H9 (cell line): ENCODE measurements around the gene INPP5E. TPM values are rescaled to one million over a fixed set of nuclear protein-coding genes. Genes with fewer than 3 reads are reported as not detected.

Source experiments
- DNase-seq: peaks from one replicate; pipeline ENCODE4 v3.0.0-alpha.2; 2017
- H2AFZ ChIP-seq: one replicate; pipeline ENCODE4 v1.6.1; 2013; ENCODE audit warnings: mild to moderate bottlenecking, low read length, control low read depth, moderate library complexity
- H2AK5ac ChIP-seq: 2 replicates; pipeline ENCODE4 v1.6.1; 2013; ENCODE audit warnings: low read length, control low read depth, mixed read lengths; ENCODE audit not compliant: insufficient read length
- H2BK120ac ChIP-seq: one replicate; pipeline ENCODE4 v1.6.1; 2013; ENCODE audit warnings: low read depth, mild to moderate bottlenecking, low read length, control low read depth, inconsistent platforms; ENCODE audit not compliant: poor library complexity, severe bottlenecking
- H2BK12ac ChIP-seq: 2 replicates; pipeline ENCODE4 v1.6.1; 2013; ENCODE audit warnings: low read length, control low read depth, mixed read lengths, low read depth; ENCODE audit not compliant: insufficient read length
- H2BK15ac ChIP-seq: 2 replicates; pipeline ENCODE4 v1.6.1; 2013; ENCODE audit warnings: low read depth, low read length, control low read depth
- H2BK20ac ChIP-seq: one replicate; pipeline ENCODE4 v1.6.1; 2013; ENCODE audit warnings: low read depth, mild to moderate bottlenecking, low read length, control low read depth, inconsistent platforms; ENCODE audit not compliant: poor library complexity, severe bottlenecking
- H2BK5ac ChIP-seq: 2 replicates; pipeline ENCODE4 v1.6.1; 2013; ENCODE audit warnings: low read length, control low read depth, mixed read lengths; ENCODE audit not compliant: insufficient read length
- H3K14ac ChIP-seq: 2 replicates; pipeline ENCODE4 v1.6.1; 2013; ENCODE audit warnings: low read length, control low read depth; ENCODE audit not compliant: insufficient read depth
- H3K18ac ChIP-seq: 2 replicates; pipeline ENCODE4 v1.6.1; 2013; ENCODE audit warnings: low read depth, mild to moderate bottlenecking, mixed read lengths, low read length, control low read depth; ENCODE audit not compliant: insufficient read length
- H3K23ac ChIP-seq: 2 replicates; pipeline ENCODE4 v1.6.1; 2013; ENCODE audit warnings: low read length, control low read depth, mixed read lengths, low read depth; ENCODE audit not compliant: insufficient read length
- H3K23me2 ChIP-seq: 2 replicates; pipeline ENCODE4 v1.6.1; 2013; ENCODE audit warnings: low read depth, mild to moderate bottlenecking, mixed read lengths, low read length, control low read depth; ENCODE audit not compliant: insufficient read length, poor library complexity, severe bottlenecking
- H3K27ac ChIP-seq: 2 replicates; pipeline ENCODE4 v1.5.1; 2013; ENCODE audit warnings: low read length, control low read depth, mixed read lengths, low read depth; ENCODE audit not compliant: insufficient read length
- H3K27me3 ChIP-seq: 2 replicates; pipeline ENCODE4 v1.6.1; 2013; ENCODE audit warnings: low read length, control low read depth, inconsistent platforms; ENCODE audit not compliant: insufficient read depth
- H3K4ac ChIP-seq: 2 replicates; pipeline ENCODE4 v1.6.1; 2013; ENCODE audit warnings: low read depth, mild to moderate bottlenecking, control low read depth, inconsistent platforms, low read length, moderate library complexity
- H3K4me1 ChIP-seq: 2 replicates; pipeline ENCODE4 v1.6.1; 2013; ENCODE audit warnings: low read length, control low read depth, inconsistent platforms; ENCODE audit not compliant: insufficient read depth
- H3K4me2 ChIP-seq: 2 replicates; pipeline ENCODE4 v1.6.1; 2013; ENCODE audit warnings: low read length, control low read depth, mixed read lengths; ENCODE audit not compliant: insufficient read length, insufficient read depth
- H3K56ac ChIP-seq: 2 replicates; pipeline ENCODE4 v1.6.1; 2013; ENCODE audit warnings: low read depth, mild to moderate bottlenecking, mixed read lengths, low read length, control low read depth; ENCODE audit not compliant: insufficient read length
- H3K79me1 ChIP-seq: 2 replicates; pipeline ENCODE4 v1.6.1; 2013; ENCODE audit warnings: low read depth, mild to moderate bottlenecking, moderate library complexity, low read length, control low read depth, inconsistent platforms; ENCODE audit not compliant: insufficient read depth, poor library complexity, severe bottlenecking
- H3K79me2 ChIP-seq: 2 replicates; pipeline ENCODE4 v1.6.1; 2013; ENCODE audit warnings: low read length, control low read depth, inconsistent platforms; ENCODE audit not compliant: insufficient read depth
- H3K9ac ChIP-seq: 2 replicates; pipeline ENCODE4 v1.6.1; 2013; ENCODE audit warnings: low read length, control low read depth, mixed read lengths; ENCODE audit not compliant: insufficient read length; ENCODE audit errors: extremely low read depth
- H3K9me3 ChIP-seq: one replicate; pipeline ENCODE4 v1.6.1; 2013; ENCODE audit warnings: low read depth, low read length, inconsistent platforms; ENCODE audit not compliant: control insufficient read depth
- H3T11ph ChIP-seq: one replicate; pipeline ENCODE4 v1.6.1; 2013; ENCODE audit warnings: mild to moderate bottlenecking, low read length, control low read depth, inconsistent platforms
- H4K20me1 ChIP-seq: one replicate; pipeline ENCODE4 v1.6.1; 2013; ENCODE audit not compliant: control insufficient read depth, insufficient read length, insufficient read depth
- H4K5ac ChIP-seq: 2 replicates; pipeline ENCODE4 v1.6.1; 2013; ENCODE audit warnings: low read depth, mild to moderate bottlenecking, mixed read lengths, low read length, control low read depth; ENCODE audit not compliant: insufficient read length
- H4K8ac ChIP-seq: replicated peaks from 2 replicates; pipeline ENCODE4 v1.6.1; 2013; ENCODE audit warnings: low read length, control low read depth, mixed read lengths, low read depth; ENCODE audit not compliant: insufficient read length
- H4K91ac ChIP-seq: 2 replicates; pipeline ENCODE4 v1.6.1; 2013; ENCODE audit warnings: low read depth, mild to moderate bottlenecking, moderate library complexity, mixed read lengths, low read length, control low read depth; ENCODE audit not compliant: insufficient read length
- H3K27ac Mint-ChIP-seq, 3 experiments: 2 replicates in 2 of 3; 3 replicates in 1 of 3; pipeline ENCODE4 v1.8.0; 2020 to 2021; ENCODE audit warnings: mixed read lengths in 3 of 3, mild to moderate bottlenecking in 1 of 3, moderate library complexity in 1 of 3
- H3K27me3 Mint-ChIP-seq: 2 replicates; pipeline ENCODE4 v1.8.0; 2021; ENCODE audit warnings: low read depth, mild to moderate bottlenecking, moderate library complexity, mixed read lengths
- H3K36me3 Mint-ChIP-seq, 3 experiments: 2 replicates in 2 of 3; 3 replicates in 1 of 3; pipeline ENCODE4 v1.8.0; 2020 to 2021; ENCODE audit warnings: low read depth in 3 of 3, mixed read lengths in 3 of 3; ENCODE audit not compliant: insufficient read depth in 1 of 3
- H3K4me1 Mint-ChIP-seq, 2 experiments: 2 replicates each; pipeline ENCODE4 v1.8.0; 2020; ENCODE audit warnings: mixed read lengths in 2 of 2
- H3K4me3 Mint-ChIP-seq, 2 experiments: 2 replicates in 1 of 2; 3 replicates in 1 of 2; pipeline ENCODE4 v1.8.0; 2020 to 2021; ENCODE audit warnings: mild to moderate bottlenecking in 2 of 2, mixed read lengths in 2 of 2, moderate library complexity in 1 of 2
- H3K9me3 Mint-ChIP-seq, 2 experiments: 2 replicates in 1 of 2; 3 replicates in 1 of 2; pipeline ENCODE4 v1.8.0; 2020; ENCODE audit warnings: mild to moderate bottlenecking in 2 of 2, mixed read lengths in 2 of 2, moderate library complexity in 1 of 2
- WGBS: extraction: QIAGEN DNeasy Blood & Tissue Kit; methylation state at CpG from one replicate; pipeline ENCODE4 v1.1.7; 2013; ENCODE audit warnings: missing lambda C conversion rate, low lambda C conversion rate, mixed read lengths; ENCODE audit not compliant: insufficient read length; ENCODE audit errors: extremely low coverage; 5-methylcytosine and 5-hydroxymethylcytosine counted together
- total RNA-seq: library from RNA; stranded (reverse); gene quantifications from 2 replicates; pipeline ENCODE4 v1.2.1, GENCODE V29; 2021
- TF ChIP-seq, protein P1 (sequence below): fragments of 200-600 bp; sonication (generic); conservative IDR thresholded peaks from 3 replicates; pipeline ENCODE4 v1.8.0; 2021; ENCODE audit warnings: antibody characterized with exemption, mild to moderate bottlenecking

INPP5E gene
- total RNA-seq, 1 experiment from 2014 or later = 21.0 TPM

DNA sequence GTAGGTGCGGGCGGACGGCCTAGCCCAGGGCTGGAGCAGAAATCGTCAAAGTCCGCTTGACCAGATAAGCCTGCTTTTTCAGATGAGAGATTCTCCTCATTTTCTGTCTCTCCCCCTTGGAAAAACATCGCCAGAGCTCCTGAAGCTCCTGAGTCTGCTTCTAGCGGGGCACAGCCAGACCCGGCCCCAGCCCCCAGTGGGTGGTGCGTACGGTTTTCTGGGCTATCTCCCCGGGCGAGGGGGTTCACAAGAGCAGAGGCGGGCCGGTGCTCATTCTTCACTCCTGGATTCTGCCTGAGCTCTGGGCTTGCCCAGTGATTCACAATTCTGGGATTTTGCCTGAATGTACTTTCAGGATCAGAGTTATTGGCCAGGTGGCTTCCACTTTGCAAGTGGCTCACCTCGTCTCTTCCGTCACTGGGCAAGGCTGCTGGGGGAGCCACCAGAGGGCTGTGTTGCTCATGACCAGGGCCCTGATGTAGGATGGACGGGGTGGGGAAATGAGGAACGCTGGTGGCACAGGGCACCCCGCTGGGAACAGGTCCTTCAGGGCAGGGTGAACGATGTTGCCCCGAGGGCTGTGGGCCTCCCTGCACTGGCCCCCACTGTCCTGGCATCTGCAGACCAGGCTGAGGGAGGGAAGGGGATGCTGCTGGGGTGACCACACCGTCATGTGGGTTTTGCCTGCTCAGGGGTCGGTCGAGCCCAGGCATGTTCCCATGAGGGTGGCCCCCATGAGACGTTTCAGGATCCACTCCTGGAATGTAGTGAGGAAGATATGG is 36.9 kb upstream of the INPP5E start:
- Histone ChIP-seq H2BK15ac (no peak overlapping the region), H3K18ac (no peak overlapping the region), H3K4me2 (no peak overlapping the region), H4K91ac (no peak overlapping the region), H3K23me2 (no peaks in the 10 kb centered on the region), H3K4me1 (peaks cover 2% of the 10 kb centered on the region; the same call in 1 of the 2 replicates), H2AK5ac (no peak overlapping the region), H3K9ac (no peak overlapping the region), H3T11ph (no peak overlapping the region), H3K14ac (no peak overlapping the region), H2BK20ac (no peak overlapping the region), H3K9me3 (no peaks in the 10 kb centered on the region), H3K56ac (no peak overlapping the region), H2AFZ (no peak overlapping the region), H4K20me1 (peaks cover 2% of the 10 kb centered on the region), H3K79me1 (peaks cover 22% of the 10 kb centered on the region), H2BK12ac (no peak overlapping the region), H2BK120ac (no peak overlapping the region), H4K8ac (no peak overlapping the region), H3K27me3 (no peaks in the 10 kb centered on the region), H3K23ac (no peak overlapping the region), H2BK5ac (no peak overlapping the region), H3K4ac (no peak overlapping the region), H3K79me2 (peaks cover 43% of the 10 kb centered on the region), H3K27ac (no peak overlapping the region), H4K5ac (no peak overlapping the region)
- H3K4me1 Mint-ChIP-seq = peaks cover 4 to 6% of the 10 kb centered on the region in 2 experiments
- H3K9me3 Mint-ChIP-seq = no peaks in the 10 kb centered on the region
- WGBS = no CpG with 5 or more reads among the region's 25 CpGs
- DNase-seq = no peak
- no peak overlapping the region for H3K4me3 Mint-ChIP-seq
- TF ChIP-seq, protein P1, sequence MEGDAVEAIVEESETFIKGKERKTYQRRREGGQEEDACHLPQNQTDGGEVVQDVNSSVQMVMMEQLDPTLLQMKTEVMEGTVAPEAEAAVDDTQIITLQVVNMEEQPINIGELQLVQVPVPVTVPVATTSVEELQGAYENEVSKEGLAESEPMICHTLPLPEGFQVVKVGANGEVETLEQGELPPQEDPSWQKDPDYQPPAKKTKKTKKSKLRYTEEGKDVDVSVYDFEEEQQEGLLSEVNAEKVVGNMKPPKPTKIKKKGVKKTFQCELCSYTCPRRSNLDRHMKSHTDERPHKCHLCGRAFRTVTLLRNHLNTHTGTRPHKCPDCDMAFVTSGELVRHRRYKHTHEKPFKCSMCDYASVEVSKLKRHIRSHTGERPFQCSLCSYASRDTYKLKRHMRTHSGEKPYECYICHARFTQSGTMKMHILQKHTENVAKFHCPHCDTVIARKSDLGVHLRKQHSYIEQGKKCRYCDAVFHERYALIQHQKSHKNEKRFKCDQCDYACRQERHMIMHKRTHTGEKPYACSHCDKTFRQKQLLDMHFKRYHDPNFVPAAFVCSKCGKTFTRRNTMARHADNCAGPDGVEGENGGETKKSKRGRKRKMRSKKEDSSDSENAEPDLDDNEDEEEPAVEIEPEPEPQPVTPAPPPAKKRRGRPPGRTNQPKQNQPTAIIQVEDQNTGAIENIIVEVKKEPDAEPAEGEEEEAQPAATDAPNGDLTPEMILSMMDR = no peak
- H3K36me3 Mint-ChIP-seq = peaks cover 33 to 71% (median 71%) of the 10 kb centered on the region in 3 experiments; a peak in 6 of 7 replicates
- H3K27me3 Mint-ChIP-seq = no peaks in the 10 kb centered on the region
- no peak overlapping the region; a peak in 1 of 7 replicates for H3K27ac Mint-ChIP-seq
